Muscle of leg (tissue), 11 donors: Measurements from ENCODE around the gene SMIM43. TPM values are rescaled to one million over a fixed set of nuclear protein-coding genes. Genes with fewer than 3 reads are reported as not detected.
"Not testable (repeated sequence)": the region's sequence is repeated elsewhere in the genome, so short reads cannot be mapped to it uniquely, and the experiment has no call there.

Experiments
- DNase-seq: peaks from one replicate; pipeline ENCODE4 v3.0.0; 2013
- H3K27ac ChIP-seq: one replicate; pipeline ENCODE4 v1.5.1; 2013; ENCODE audit warnings: mild to moderate bottlenecking, low read length, control low read depth
- H3K27me3 ChIP-seq: one replicate; pipeline ENCODE4 v1.6.1; 2013; ENCODE audit warnings: low read length; ENCODE audit not compliant: control insufficient read depth, insufficient read depth
- H3K36me3 ChIP-seq: one replicate; pipeline ENCODE4 v1.6.1; 2013; ENCODE audit warnings: low read length; ENCODE audit not compliant: control insufficient read depth, insufficient read depth
- H3K4me1 ChIP-seq: one replicate; pipeline ENCODE4 v1.6.1; 2013; ENCODE audit warnings: low read length; ENCODE audit not compliant: control insufficient read depth, insufficient read depth
- H3K4me3 ChIP-seq: one replicate; pipeline ENCODE4 v1.5.1; 2013; ENCODE audit warnings: low read length, control low read depth
- H3K9me3 ChIP-seq: replicated peaks from 2 replicates; pipeline ENCODE4 v1.6.1; 2013; ENCODE audit warnings: low read depth, low read length; ENCODE audit not compliant: control insufficient read depth
- WGBS: methylation state at CpG from one replicate; pipeline ENCODE4 v1.1.5; 2013; ENCODE audit warnings: missing lambda C conversion rate; ENCODE audit not compliant: insufficient coverage; 5-methylcytosine and 5-hydroxymethylcytosine counted together
- polyA plus RNA-seq, 8 donors: library from polyadenylated mRNA; unstranded; fragments of 120-200 nt; gene quantifications; one replicate each; pipeline versions ENCODE4 v1.2.1 to v1.2.3, GENCODE V29; 2013; ENCODE audit warnings: inconsistent platforms in 1 of 8, low replicate concordance in 1 of 8; ENCODE audit not compliant: insufficient read length in 8 of 8, insufficient read depth in 1 of 8
- total RNA-seq: library from RNA; stranded (reverse); fragments of 120-200 nt; gene quantifications from one replicate; pipeline ENCODE4 v1.2.4, GENCODE V29; 2013

The SMIM43 gene
- total and polyA plus RNA-seq, 9 donors, result 0.66 to 2.7 (median 1.9) TPM

DNA sequence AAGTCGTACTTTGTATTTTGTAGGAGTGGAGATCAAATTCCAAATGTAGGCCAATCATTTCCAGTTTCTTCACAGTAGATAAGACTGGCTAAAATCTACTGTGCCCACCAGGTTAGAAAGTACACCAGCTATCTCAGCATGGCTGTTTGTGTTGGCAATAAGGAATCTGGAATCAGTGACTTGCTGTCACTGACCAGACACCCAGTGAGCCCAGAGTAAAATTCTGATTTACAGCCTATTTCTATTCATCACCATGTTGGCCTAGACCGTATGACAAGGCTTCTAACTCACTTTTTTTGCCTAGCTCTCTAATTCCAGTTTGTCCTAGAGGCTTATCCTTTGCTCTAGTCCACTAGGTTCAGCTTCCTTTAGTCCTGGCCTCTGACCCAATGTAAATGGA lies 25.4 kb downstream of the SMIM43 start:
- peak overlapping the region; percentile 50 for H3K27ac ChIP-seq
- no peaks in the 10 kb centered on the region for H3K9me3 ChIP-seq
- peaks cover 12% of the 10 kb centered on the region for H3K4me1 ChIP-seq
- H3K36me3 ChIP-seq, result no peaks in the 10 kb centered on the region
- 38% methylated on average over 1 of the region's 2 CpGs for WGBS
- no peak overlapping the region for H3K4me3 ChIP-seq
- no peak for DNase-seq
- no peaks in the 10 kb centered on the region for H3K27me3 ChIP-seq

DNA sequence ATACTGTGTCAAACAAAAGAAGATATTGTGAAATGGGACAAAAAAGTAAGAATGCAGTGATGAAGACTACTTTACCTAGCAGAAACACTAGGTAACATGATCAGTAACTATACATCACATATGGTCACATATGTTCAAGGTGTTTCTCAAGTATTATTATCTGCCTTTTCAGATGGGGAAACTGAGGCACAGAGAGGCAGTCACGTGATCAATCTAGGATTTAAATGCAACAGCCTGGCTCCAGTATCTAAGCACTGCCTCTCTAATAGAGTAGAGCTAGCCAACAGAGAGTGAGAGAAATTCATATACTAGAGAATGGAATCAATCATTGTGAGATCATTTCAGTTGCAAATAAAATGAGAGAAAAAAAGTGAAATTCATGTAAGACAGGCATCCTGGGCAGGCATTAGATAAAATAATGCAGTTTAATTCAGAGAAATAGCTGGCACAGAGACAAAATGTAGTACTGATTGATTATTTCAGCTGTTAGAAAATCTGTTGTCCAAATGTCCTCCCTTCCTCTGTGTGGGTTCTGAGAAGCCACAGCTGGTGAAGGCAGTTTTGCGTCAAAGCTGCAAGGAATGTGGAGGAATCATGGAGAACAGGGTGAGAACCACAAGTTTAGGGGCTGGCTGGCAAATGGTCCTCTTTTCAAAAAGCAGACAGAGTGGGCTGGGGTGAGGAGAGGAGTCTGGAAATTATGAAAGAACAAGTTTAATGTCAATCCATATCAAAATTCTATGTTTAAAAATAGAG lies 26.0 kb downstream of the SMIM43 start:
- DNase-seq, result peak; percentile 32
- H3K27ac ChIP-seq, result peak overlapping the region; percentile 50
- no peaks in the 10 kb centered on the region for H3K9me3 ChIP-seq
- H3K27me3 ChIP-seq, result no peaks in the 10 kb centered on the region
- no peak overlapping the region for H3K4me3 ChIP-seq
- peaks cover 12% of the 10 kb centered on the region for H3K4me1 ChIP-seq
- H3K36me3 ChIP-seq, result no peaks in the 10 kb centered on the region
- WGBS, result no CpG with 5 or more reads among the region's 2 CpGs

DNA sequence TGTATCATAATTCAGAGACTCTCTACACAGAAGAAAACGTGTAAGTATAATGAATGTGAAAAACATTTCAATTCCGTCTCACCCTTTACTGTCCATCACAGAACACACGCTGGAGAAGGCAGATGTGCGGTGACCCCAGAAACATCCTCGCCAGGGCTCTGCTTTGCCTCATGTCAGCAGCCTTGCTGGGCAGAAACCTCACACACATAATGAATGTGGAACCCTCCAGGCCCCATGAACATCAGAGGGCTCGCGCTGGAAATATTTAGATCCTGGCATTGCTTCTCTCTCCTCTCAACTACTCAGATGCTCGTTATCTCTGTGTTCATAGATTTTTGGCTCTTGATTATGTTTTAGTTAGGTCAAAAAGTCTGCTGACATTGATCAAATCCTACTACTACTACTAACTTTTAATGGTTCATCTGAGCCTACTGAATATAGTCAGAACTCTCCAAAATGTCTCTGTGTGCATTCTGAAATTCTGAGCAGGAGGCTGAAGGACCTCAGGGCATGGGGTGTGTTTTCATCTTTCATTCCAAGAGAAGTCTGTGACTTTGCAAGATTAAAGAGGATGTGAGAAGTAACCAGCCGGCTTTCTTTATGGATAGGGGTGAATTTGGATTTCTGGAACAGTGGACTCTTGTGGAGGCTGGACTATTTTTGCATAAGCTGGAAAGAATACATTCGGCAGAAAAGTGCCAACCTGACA lies 27.0 kb downstream of the SMIM43 start:
- Histone ChIP-seq H3K27ac (no peak overlapping the region), H3K27me3 (no peaks in the 10 kb centered on the region), H3K36me3 (no peaks in the 10 kb centered on the region), H3K9me3 (no peaks in the 10 kb centered on the region), H3K4me1 (peaks cover 12% of the 10 kb centered on the region), H3K4me3 (no peak overlapping the region)
- DNase-seq, result no peak
- 80% methylated on average over 5 of the region's 10 CpGs for WGBS

DNA sequence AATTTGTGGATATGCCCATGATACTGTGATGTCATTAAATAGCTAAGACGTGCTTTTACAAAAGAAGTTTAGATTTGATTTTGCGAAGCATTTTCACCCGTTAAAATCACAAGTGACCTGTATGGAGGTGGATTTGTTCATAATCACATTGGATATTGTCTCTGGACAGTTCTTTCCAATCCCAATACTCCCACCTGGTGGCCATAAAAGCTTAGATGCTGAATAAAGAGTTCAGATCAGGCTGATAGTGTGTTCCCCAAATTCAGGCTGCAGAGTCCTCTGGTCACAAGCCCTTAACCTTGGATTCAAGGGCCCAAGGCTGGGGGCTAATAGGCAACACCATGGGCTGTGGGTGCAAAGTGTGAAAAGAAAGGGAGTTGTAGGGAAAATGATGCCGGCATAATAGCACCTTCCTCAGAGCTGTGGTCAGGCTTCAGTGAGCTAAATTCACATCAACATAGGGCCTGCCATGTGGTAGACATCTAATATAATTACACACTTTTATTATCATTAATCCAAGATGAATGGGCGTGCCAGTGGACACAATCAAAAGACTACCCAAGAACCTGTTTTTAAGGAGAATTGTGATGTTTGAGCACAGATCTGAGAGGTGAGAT lies 28.1 kb downstream of the SMIM43 start:
- Histone ChIP-seq H3K9me3 (no peaks in the 10 kb centered on the region), H3K4me1 (peaks cover 12% of the 10 kb centered on the region), H3K27ac (no peak overlapping the region), H3K27me3 (no peaks in the 10 kb centered on the region), H3K4me3 (no peak overlapping the region), H3K36me3 (no peaks in the 10 kb centered on the region)
- 40% methylated on average over 1 of the region's 5 CpGs for WGBS
- DNase-seq, result peak; percentile 63

DNA sequence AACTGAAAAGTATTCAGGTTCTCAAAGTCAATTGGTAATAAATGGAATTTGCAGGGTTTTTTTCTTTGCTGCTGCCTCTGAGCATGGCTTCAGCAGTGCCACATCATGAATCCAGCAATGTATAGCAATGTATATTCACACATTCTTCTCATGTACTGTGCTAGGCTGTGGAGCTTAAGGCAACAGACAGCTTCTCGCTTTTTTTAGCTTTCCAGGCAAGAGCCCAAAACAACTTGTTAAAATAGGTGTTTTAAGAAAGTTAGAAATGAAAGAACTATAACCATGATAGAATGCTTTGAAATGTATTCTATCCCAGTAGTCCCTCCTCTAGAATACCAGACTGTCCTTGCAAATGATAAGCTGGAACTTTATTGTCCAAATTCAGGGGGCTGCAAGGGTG lies 30.4 kb downstream of the SMIM43 start:
- no CpG with 5 or more reads among the region's 1 CpG for WGBS
- Histone ChIP-seq H3K4me3 (no peak overlapping the region), H3K36me3 (no peaks in the 10 kb centered on the region), H3K4me1 (peaks cover 9% of the 10 kb centered on the region), H3K27me3 (no peaks in the 10 kb centered on the region), H3K27ac (no peak overlapping the region), H3K9me3 (no peaks in the 10 kb centered on the region)
- no peak for DNase-seq

DNA sequence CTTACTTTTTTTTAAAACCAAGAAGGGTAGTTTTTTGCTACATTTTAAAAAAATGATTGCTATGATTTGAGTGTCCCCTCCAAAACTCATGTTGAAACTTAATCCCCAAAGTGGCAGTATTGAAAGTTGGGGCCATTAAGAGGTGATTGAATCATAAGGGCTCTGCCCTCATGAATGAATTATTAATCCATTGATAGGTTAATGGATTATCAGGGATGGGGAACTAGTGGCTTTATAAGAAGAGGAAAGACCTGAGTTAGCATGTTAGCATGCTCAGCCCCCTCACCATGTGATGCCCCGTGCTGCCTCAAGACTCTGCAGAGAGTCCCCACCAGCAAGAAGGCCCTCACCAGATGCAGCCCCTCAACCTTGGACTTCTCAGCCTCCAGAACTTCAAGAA lies 31.0 kb downstream of the SMIM43 start:
- WGBS, result no CpG with 5 or more reads among the region's 1 CpG

DNA sequence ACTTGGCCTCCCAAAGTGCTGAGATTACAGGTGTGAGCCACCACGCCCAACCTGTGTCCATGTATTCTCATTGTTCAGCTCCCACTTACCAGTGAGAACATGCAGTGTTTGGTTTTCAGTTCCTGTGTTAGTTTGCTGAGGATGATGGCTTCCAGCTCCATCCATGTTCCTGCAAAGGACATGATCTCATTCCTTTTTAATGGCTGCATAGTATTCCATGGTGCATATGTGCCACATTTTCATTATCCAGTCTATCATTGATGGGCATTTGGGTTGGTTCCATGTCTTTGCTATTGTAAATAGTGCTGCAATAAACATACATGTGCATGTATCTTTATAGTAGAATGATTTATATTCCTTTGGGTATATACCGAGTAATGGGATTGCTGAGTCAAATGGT lies 35.2 kb downstream of the SMIM43 start:
- no CpG with 5 or more reads among the region's 2 CpGs for WGBS
- H3K27me3 ChIP-seq, H3K9me3 ChIP-seq, DNase-seq, H3K4me1 ChIP-seq, H3K36me3 ChIP-seq, H3K4me3 ChIP-seq, H3K27ac ChIP-seq: not testable (repeated sequence)

More for the DNA sequence above, 31.0 kb downstream of the SMIM43 start:
- no peaks in the 10 kb centered on the region for H3K36me3 ChIP-seq
- H3K4me1 ChIP-seq, result peaks cover 4% of the 10 kb centered on the region
- no peak for DNase-seq
- H3K4me3 ChIP-seq, result no peak overlapping the region
- H3K27ac ChIP-seq, result no peak overlapping the region
- H3K27me3 ChIP-seq, result no peaks in the 10 kb centered on the region
- H3K9me3 ChIP-seq, result no peaks in the 10 kb centered on the region

DNA sequence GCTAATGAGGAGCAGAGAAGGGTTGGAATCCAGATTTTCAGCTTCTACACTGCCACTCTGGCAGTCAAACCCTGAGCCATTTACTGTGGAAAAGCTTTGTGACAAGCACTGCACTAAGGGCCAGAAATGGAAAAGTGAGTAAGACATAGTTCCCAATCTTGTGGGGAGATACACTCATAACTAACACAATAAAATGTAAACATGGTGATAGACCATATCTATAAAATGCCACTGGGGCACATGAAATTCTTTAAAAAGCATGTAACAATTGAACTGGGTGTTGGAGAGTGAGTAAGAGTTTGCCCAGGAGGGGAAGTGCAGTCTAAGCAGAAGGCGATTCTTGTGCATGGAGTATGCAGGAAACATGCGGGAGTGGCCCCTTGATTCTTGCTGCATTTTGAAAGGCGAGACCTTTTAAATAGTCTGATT lies 36.2 kb downstream of the SMIM43 start:
- H3K9me3 ChIP-seq, result no peaks in the 10 kb centered on the region
- WGBS, result no CpG with 5 or more reads among the region's 3 CpGs
- no peak overlapping the region for H3K4me3 ChIP-seq
- H3K4me1 ChIP-seq, result no peaks in the 10 kb centered on the region
- H3K36me3 ChIP-seq, result no peaks in the 10 kb centered on the region
- no peak for DNase-seq
- no peaks in the 10 kb centered on the region for H3K27me3 ChIP-seq
- no peak overlapping the region for H3K27ac ChIP-seq

DNA sequence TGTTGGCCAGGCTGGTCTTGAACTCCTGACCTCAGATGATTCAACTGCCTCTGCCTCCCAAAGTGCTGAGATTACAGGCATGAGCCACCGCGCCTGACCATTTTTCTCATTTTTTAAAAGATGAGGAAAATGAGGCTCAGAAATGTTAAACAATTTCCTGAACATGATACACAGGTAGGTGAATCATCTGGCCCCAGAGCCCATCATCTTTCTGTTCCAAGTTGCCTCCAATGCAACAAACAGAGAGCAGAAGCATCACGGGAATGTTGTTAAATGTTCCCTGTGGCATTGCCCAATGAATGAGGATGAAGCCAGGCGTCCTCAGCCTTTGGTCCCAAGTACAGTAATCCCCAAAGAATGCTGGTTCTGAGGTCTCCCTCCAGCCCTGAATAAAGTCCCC lies 36.9 kb downstream of the SMIM43 start:
- H3K4me3 ChIP-seq, result no peak overlapping the region
- no peaks in the 10 kb centered on the region for H3K9me3 ChIP-seq
- WGBS, result 67% methylated on average over 1 of the region's 4 CpGs
- no peaks in the 10 kb centered on the region for H3K36me3 ChIP-seq
- H3K4me1 ChIP-seq, result no peaks in the 10 kb centered on the region
- no peaks in the 10 kb centered on the region for H3K27me3 ChIP-seq
- no peak for DNase-seq
- no peak overlapping the region for H3K27ac ChIP-seq

DNA sequence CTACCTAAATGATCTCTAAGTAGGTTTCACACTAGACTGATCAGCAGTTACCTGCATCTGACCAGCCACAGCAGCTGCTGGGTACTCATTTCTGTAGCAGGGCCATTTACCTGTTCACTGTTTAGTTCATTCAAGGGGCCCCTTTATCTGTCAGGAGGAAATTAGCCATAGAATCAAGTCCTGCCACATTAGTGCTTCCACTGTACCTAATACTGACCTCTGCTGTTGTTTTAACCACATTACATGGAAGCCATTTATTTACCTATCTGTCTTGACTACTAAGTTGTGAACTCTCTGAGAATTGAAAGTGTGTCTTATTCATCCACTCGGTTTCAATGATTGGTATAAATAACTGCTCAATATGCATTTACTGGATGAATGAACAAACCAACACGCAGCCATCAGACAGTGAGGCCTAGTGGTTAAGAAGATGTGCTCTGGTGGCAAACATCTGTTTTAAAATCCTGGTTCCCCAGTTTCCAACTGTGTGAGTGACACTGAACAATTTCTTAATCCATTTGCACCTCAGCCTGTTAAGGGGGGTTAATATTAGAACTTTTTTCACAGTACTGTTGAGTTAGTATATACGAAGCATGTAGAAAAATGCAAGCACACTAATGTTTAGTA lies 38.2 kb downstream of the SMIM43 start:
- Histone ChIP-seq H3K36me3 (no peaks in the 10 kb centered on the region), H3K27ac (no peak overlapping the region), H3K9me3 (no peaks in the 10 kb centered on the region), H3K27me3 (no peaks in the 10 kb centered on the region), H3K4me3 (no peak overlapping the region), H3K4me1 (no peaks in the 10 kb centered on the region)
- peak; percentile 66 for DNase-seq
- WGBS, result no CpG with 5 or more reads among the region's 3 CpGs
